ENCODE measurements around the gene ABLIM3. TPM values are rescaled to one million over a fixed set of nuclear protein-coding genes. Genes with fewer than 3 reads are reported as not detected.

Gene ABLIM3
- total and polyA plus RNA-seq, 2 experiments from 2014 or later: 1.1 to 2.1 TPM

GRCh38 chr5:149298842-149299404 is 157.6 kb downstream of the ABLIM3 start:
- H3K27ac ChIP-seq: no peak overlapping the region
- H3K4me3 ChIP-seq: no peak overlapping the region
- H3K27me3 ChIP-seq: no peaks in the 10 kb centered on the region
- H3K4me1 ChIP-seq (ENCODE audit: low read depth): peaks cover 20% of the 10 kb centered on the region
- H3K9me3 ChIP-seq (ENCODE audit: low read depth): no peaks in the 10 kb centered on the region
- TF ChIP-seq, protein P1, sequence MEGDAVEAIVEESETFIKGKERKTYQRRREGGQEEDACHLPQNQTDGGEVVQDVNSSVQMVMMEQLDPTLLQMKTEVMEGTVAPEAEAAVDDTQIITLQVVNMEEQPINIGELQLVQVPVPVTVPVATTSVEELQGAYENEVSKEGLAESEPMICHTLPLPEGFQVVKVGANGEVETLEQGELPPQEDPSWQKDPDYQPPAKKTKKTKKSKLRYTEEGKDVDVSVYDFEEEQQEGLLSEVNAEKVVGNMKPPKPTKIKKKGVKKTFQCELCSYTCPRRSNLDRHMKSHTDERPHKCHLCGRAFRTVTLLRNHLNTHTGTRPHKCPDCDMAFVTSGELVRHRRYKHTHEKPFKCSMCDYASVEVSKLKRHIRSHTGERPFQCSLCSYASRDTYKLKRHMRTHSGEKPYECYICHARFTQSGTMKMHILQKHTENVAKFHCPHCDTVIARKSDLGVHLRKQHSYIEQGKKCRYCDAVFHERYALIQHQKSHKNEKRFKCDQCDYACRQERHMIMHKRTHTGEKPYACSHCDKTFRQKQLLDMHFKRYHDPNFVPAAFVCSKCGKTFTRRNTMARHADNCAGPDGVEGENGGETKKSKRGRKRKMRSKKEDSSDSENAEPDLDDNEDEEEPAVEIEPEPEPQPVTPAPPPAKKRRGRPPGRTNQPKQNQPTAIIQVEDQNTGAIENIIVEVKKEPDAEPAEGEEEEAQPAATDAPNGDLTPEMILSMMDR (IDR thresholded peaks at IDR 0.05; ENCODE audit: low read depth, low read length): no peak
- peak in 1 of 2 donors; percentile 30 for DNase-seq (ENCODE audit: low read depth in 1 of 2, low spot score in 1 of 2)
- no peaks in the 10 kb centered on the region for H3K36me3 ChIP-seq

- no peaks in the 10 kb centered on the region for H3K27me3 ChIP-seq
- no peaks in the 10 kb centered on the region for H3K36me3 ChIP-seq
- peaks cover 20% of the 10 kb centered on the region for H3K4me1 ChIP-seq (ENCODE audit: low read depth)
- H3K4me3 ChIP-seq: no peak overlapping the region
- TF ChIP-seq, protein P1 (IDR thresholded peaks at IDR 0.05; ENCODE audit: low read depth, low read length): no peak
- no peak overlapping the region for H3K27ac ChIP-seq
- no peak for DNase-seq (ENCODE audit: low read depth in 1 of 2, low spot score in 1 of 2)
- no peaks in the 10 kb centered on the region for H3K9me3 ChIP-seq (ENCODE audit: low read depth)
Observed at GRCh38 chr5:149299451-149300054, 158.3 kb downstream of the ABLIM3 start.

DNA sequence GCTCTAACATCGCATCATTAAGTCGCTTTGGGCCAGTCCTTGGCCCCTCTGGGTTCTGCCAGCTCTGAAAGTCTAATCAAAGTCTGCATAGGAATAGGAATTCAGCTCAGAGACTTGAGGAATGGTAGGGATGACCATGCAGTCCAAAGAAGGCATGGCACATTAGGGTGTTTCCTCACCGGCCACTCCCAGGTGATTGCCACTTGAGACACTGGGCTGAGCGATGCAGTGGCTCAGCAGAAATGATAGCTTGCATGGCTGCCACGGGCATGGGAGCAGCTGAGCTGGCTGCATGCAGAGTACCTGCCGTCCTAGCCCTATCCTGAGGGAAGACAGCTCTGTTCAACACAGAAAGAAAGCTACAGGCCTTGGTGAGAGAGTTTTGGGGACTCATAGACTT is 159.1 kb downstream of the ABLIM3 start:
- no peaks in the 10 kb centered on the region for H3K9me3 ChIP-seq (ENCODE audit: low read depth)
- no peak for DNase-seq (ENCODE audit: low read depth in 1 of 2, low spot score in 1 of 2)
- no peaks in the 10 kb centered on the region for H3K36me3 ChIP-seq
- no peak overlapping the region for H3K4me3 ChIP-seq
- H3K27me3 ChIP-seq: no peaks in the 10 kb centered on the region
- H3K4me1 ChIP-seq (ENCODE audit: low read depth): peaks cover 15% of the 10 kb centered on the region
- TF ChIP-seq, protein P1 (IDR thresholded peaks at IDR 0.05; ENCODE audit: low read depth, low read length): no peak
- no peak overlapping the region for H3K27ac ChIP-seq

- no peaks in the 10 kb centered on the region for H3K36me3 ChIP-seq
- no peaks in the 10 kb centered on the region for H3K27me3 ChIP-seq
- H3K4me3 ChIP-seq: no peak overlapping the region
- no peaks in the 10 kb centered on the region for H3K9me3 ChIP-seq (ENCODE audit: low read depth)
- TF ChIP-seq, protein P1 (IDR thresholded peaks at IDR 0.05; ENCODE audit: low read depth, low read length): no peak
- H3K27ac ChIP-seq: no peak overlapping the region
- DNase-seq (ENCODE audit: low read depth in 1 of 2, low spot score in 1 of 2): no peak
- peaks cover 11% of the 10 kb centered on the region for H3K4me1 ChIP-seq (ENCODE audit: low read depth)
Observed at GRCh38 chr5:149301049-149301743, 159.9 kb downstream of the ABLIM3 start.

- Histone ChIP-seq H3K4me1 (ENCODE audit: low read depth) (peaks cover 11% of the 10 kb centered on the region), H3K27ac (no peak overlapping the region), H3K9me3 (ENCODE audit: low read depth) (no peaks in the 10 kb centered on the region), H3K4me3 (no peak overlapping the region), H3K27me3 (no peaks in the 10 kb centered on the region), H3K36me3 (no peaks in the 10 kb centered on the region)
- TF ChIP-seq, protein P1 (IDR thresholded peaks at IDR 0.05; ENCODE audit: low read depth, low read length): no peak
- DNase-seq (ENCODE audit: low read depth in 1 of 2, low spot score in 1 of 2): no peak
Observed at GRCh38 chr5:149301744-149302380, 160.6 kb downstream of the ABLIM3 start.
